Measurements from ENCODE around the gene DTX4. TPM values are rescaled to one million over a fixed set of nuclear protein-coding genes. Genes with fewer than 3 reads are reported as not detected.

Gene DTX4
- total RNA-seq, 1 donor from 2014 or later, result 7.4 TPM

DNA sequence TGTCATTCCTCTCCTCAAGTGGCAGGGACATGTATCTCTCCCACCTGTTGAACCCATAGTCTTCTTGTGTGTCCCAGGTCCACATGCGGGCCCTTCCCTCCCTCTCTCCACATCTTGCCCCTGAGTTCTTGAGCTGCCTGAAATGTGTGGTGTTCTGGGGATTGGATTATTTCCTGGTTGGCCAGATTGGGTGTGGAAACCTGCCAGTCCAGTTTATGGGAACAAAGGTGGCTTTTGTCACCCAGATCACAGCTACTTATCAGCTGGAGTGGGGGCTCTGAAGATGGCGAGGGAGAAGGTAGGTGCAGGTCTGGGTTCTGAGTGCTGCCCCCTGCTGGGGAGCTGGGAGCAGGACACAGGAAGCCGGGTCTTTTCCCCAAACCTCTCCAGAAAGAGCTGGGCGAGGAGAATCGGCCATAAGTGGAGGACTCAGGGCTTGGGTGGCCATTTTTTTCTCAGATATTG, 14.2 kb downstream of the DTX4 start:
- no peak overlapping the region for H3K4me3 ChIP-seq (ENCODE audit: low read depth, low read length)
- TF ChIP-seq, protein P1, sequence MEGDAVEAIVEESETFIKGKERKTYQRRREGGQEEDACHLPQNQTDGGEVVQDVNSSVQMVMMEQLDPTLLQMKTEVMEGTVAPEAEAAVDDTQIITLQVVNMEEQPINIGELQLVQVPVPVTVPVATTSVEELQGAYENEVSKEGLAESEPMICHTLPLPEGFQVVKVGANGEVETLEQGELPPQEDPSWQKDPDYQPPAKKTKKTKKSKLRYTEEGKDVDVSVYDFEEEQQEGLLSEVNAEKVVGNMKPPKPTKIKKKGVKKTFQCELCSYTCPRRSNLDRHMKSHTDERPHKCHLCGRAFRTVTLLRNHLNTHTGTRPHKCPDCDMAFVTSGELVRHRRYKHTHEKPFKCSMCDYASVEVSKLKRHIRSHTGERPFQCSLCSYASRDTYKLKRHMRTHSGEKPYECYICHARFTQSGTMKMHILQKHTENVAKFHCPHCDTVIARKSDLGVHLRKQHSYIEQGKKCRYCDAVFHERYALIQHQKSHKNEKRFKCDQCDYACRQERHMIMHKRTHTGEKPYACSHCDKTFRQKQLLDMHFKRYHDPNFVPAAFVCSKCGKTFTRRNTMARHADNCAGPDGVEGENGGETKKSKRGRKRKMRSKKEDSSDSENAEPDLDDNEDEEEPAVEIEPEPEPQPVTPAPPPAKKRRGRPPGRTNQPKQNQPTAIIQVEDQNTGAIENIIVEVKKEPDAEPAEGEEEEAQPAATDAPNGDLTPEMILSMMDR (IDR thresholded peaks at IDR 0.05; ENCODE audit: insufficient read depth, low read length, poor library complexity, severe bottlenecking), result peak; percentile 62
- no peaks in the 10 kb centered on the region for H3K36me3 ChIP-seq (ENCODE audit: control insufficient read depth, insufficient read depth, low read length)
- no peaks in the 10 kb centered on the region for H3K27me3 ChIP-seq (ENCODE audit: control insufficient read depth, insufficient read depth, low read length)
- DNase-seq (ENCODE audit: low read depth), result no peak

DNA sequence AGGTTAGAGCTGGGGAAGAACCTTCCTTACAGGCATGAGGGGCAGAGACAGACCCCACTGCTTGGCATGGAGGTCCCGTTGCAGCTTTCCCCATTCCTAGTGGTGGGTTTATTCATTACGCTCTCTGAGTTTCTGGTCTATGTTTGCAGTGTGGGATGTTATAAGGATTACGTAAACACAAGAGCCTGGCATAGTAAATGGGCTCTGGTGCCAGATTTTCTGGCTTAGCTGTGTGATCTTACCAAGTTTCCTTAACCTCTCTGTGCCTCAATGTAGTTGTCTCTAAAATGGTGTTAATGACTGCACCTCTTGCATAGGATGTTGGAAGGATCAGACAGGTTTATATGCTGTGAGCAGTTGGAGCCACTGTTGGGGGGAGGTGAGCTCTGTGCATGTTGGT, 15.1 kb downstream of the DTX4 start:
- no peaks in the 10 kb centered on the region for H3K36me3 ChIP-seq (ENCODE audit: control insufficient read depth, insufficient read depth, low read length)
- DNase-seq (ENCODE audit: low read depth), result no peak
- TF ChIP-seq, protein P1 (IDR thresholded peaks at IDR 0.05; ENCODE audit: insufficient read depth, low read length, poor library complexity, severe bottlenecking), result no peak
- no peaks in the 10 kb centered on the region for H3K27me3 ChIP-seq (ENCODE audit: control insufficient read depth, insufficient read depth, low read length)
- no peak overlapping the region for H3K4me3 ChIP-seq (ENCODE audit: low read depth, low read length)

- TF ChIP-seq, protein P1 (IDR thresholded peaks at IDR 0.05; ENCODE audit: insufficient read depth, low read length, poor library complexity, severe bottlenecking), result no peak
- no peak for DNase-seq (ENCODE audit: low read depth)
- Histone ChIP-seq H3K4me3 (ENCODE audit: low read depth, low read length) (no peak overlapping the region), H3K27me3 (ENCODE audit: control insufficient read depth, insufficient read depth, low read length) (no peaks in the 10 kb centered on the region), H3K36me3 (ENCODE audit: control insufficient read depth, insufficient read depth, low read length) (no peaks in the 10 kb centered on the region)
Measured at GRCh38 chr11:59187587-59187986, 15.7 kb downstream of the DTX4 start.

- no peak for DNase-seq (ENCODE audit: low read depth)
- Histone ChIP-seq H3K36me3 (ENCODE audit: control insufficient read depth, insufficient read depth, low read length) (no peaks in the 10 kb centered on the region), H3K4me3 (ENCODE audit: low read depth, low read length) (no peak overlapping the region), H3K27me3 (ENCODE audit: control insufficient read depth, insufficient read depth, low read length) (no peaks in the 10 kb centered on the region)
- TF ChIP-seq, protein P1 (IDR thresholded peaks at IDR 0.05; ENCODE audit: insufficient read depth, low read length, poor library complexity, severe bottlenecking), result no peak
Measured at GRCh38 chr11:59188954-59189353, 17.0 kb downstream of the DTX4 start.

DNA sequence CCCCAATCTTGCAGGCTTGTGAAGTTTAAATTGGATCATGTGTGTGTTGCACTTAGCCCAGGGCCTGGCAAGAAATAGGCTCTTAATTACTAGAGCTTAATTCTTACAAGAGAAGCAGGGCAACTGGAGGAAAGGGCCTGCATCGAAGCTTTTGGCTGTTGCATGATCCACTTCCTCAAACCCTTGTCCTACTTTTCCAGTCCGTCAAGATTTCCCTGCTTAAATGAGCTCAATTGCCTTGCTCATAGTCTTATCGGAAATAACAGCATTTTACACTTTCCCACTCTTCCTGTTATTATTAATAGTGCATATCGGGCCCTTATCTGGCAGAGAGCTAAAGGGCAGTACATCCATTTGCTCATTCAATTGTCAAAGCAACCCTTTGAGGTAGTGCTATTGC, 18.1 kb downstream of the DTX4 start:
- no peak overlapping the region for H3K4me3 ChIP-seq (ENCODE audit: low read depth, low read length)
- no peak for DNase-seq (ENCODE audit: low read depth)
- TF ChIP-seq, protein P1 (IDR thresholded peaks at IDR 0.05; ENCODE audit: insufficient read depth, low read length, poor library complexity, severe bottlenecking), result no peak
- H3K27me3 ChIP-seq (ENCODE audit: control insufficient read depth, insufficient read depth, low read length), result no peaks in the 10 kb centered on the region
- no peaks in the 10 kb centered on the region for H3K36me3 ChIP-seq (ENCODE audit: control insufficient read depth, insufficient read depth, low read length)

DNA sequence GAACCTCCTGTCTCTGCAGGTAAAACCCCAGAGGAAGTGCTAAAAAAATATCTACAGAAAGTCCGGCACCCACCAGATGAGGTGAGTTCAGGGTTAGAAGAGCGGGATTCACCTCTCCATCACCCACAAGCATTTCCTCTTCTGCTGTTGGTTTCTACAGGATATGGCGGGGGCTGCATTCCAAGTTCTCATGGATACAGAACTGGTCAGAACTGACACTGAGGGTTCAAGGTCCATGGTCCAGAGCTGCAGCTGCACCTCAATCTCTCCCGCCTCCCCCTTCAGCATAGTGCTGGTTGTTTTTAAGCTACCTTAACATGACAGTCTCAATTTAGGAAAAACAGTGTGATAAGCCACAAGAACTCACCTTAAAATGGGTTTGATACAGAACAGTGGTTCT, 19.2 kb downstream of the DTX4 start:
- no peaks in the 10 kb centered on the region for H3K36me3 ChIP-seq (ENCODE audit: control insufficient read depth, insufficient read depth, low read length)
- DNase-seq (ENCODE audit: low read depth), result no peak
- H3K4me3 ChIP-seq (ENCODE audit: low read depth, low read length), result no peak overlapping the region
- TF ChIP-seq, protein P1 (IDR thresholded peaks at IDR 0.05; ENCODE audit: insufficient read depth, low read length, poor library complexity, severe bottlenecking), result no peak
- H3K27me3 ChIP-seq (ENCODE audit: control insufficient read depth, insufficient read depth, low read length), result no peaks in the 10 kb centered on the region

Measured in kidney epithelial cell (primary cell).